AG08395 (cell line): ENCODE data around the gene SPATA20.
A peak's percentile ranks its signal among the peaks of the same experiment; 100 is the strongest.

Experiments
- DNase-seq: peaks from one replicate; pipeline ENCODE4 v3.0.0; 2012; ENCODE audit warnings: mixed read lengths, low spot score

SPATA20 gene

DNA sequence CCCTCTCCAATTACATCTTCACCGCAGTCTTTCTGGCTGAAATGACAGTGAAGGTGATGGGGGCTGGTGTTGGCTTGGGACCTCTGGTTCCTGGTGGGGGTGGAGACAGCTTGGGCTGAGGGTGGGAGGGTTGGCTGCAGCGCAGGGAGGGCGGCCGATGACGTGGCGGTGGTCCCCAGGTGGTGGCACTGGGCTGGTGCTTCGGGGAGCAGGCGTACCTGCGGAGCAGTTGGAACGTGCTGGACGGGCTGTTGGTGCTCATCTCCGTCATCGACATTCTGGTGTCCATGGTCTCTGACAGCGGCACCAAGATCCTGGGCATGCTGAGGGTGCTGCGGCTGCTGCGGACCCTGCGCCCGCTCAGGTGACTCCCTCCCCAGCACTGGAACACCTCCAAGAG, 55.9 kb downstream of the SPATA20 start:
- DNase-seq: no peak

DNA sequence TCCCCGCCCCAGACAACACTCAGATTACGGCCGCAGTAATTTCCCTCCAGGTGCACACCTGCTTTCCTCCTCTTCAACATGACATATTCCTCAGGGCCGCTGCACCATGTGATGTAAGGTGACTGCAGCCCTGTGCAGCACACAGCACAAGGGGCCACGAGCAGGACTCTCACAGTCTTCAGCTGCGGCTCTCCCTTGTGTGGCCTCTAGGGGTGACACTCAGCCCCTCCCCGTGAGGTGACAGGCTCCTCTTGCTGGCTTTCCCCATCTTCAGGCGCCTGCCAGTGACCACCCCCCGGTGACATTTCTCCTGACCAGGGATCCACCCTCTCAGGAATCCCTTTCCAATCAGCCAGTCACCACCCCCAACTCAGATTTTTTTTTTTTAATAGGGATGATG, 56.4 kb downstream of the SPATA20 start:
- no peak for DNase-seq

DNA sequence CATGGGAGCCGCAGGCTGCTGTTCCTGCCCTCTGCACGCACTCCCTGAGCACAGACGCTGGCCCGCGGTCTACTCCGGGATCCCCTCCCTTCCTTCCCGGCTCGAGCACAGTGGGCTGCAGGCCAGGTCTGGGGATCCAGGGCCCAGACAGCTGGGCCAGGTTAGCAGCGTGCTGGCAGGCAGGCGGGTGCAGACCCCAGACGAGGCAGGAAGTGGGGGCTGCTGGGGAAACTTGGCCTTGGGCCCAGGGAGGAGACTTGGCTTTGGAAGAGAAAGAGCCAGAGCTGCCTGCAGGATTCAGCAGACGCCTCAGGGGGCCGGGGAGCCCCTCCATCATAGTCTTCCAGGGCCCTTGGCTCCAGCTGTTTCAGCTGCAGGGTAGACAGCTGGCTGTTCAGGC, 57.5 kb downstream of the SPATA20 start:
- DNase-seq: peak; percentile 51

DNA sequence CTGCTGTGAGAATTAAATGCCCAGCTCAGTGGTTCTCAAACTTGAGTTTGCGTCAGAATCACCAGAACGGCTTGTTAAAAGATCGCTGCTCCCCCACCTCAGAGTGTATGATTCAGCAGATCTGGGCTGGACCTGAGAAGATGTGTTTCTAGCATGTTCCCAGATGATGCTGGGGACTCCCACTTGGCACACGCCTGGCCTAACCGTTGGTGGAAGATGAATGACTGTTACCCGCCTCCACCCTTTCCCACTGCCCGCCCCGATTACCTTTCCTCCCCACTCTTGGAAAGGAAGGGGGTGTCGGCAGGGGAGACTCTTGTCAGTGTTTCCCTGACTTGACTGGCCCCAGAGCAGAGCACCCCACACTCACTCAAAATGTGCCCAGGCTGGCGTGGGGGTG, 58.5 kb downstream of the SPATA20 start:
- no peak for DNase-seq
